Lower leg skin (tissue), 4 donors: ENCODE data around the gene KLHDC9. TPM values are rescaled to one million over a fixed set of nuclear protein-coding genes. Genes with fewer than 3 reads are reported as not detected.

Experiments
- DNase-seq, 2 donors: peaks; one replicate each; pipeline ENCODE4 v3.0.0-alpha.2; 2019; ENCODE audit warnings: low spot score in 2 of 2
- H3K4me3 ChIP-seq: fragments of 200-600 bp; sonication (generic); 2 replicates; pipeline ENCODE4 v1.5.1; 2017; ENCODE audit warnings: mild to moderate bottlenecking, low read depth; ENCODE audit not compliant: poor library complexity, severe bottlenecking
- CTCF ChIP-seq, 3 donors: fragments of 450-650 bp; IDR thresholded peaks; one replicate each; pipeline ENCODE4 v1.5.1; 2016; ENCODE audit warnings: antibody characterized with exemption in 3 of 3, mild to moderate bottlenecking in 3 of 3, moderate library complexity in 2 of 3
- POLR2A ChIP-seq, 2 donors: fragments of 450-650 bp; IDR thresholded peaks; one replicate each; pipeline ENCODE4 v1.6.1; 2016 to 2017; ENCODE audit warnings: antibody characterized with exemption in 2 of 2, mild to moderate bottlenecking in 1 of 2, moderate library complexity in 1 of 2
- WGBS, 2 donors: methylation state at CpG; one replicate each; pipeline ENCODE4 v1.1.5; 2018; 5-methylcytosine and 5-hydroxymethylcytosine counted together
- intact Hi-C: fragments of 100-400 bp; cut with DNase I; formaldehyde crosslinking; loops from one replicate; pipeline ENCODE4 v1.15.0; 2023; ENCODE audit warnings: low total_unique reads
- total RNA-seq, 4 donors: library from RNA; depleted of rRNA; stranded (reverse); fragments of >200 nt; gene quantifications; one replicate each; pipeline ENCODE4 v1.1.0, GENCODE V29; 2016

Gene KLHDC9
- total RNA-seq, 4 donors from 2014 or later: 0.42 to 4.2 (median 1.9) TPM

- intact Hi-C loops: no loop called here
- TF ChIP-seq CTCF (IDR thresholded peaks at IDR 0.05) (no peak), POLR2A (IDR thresholded peaks at IDR 0.05) (no peak)
- no peak for DNase-seq
- no peak overlapping the region for H3K4me3 ChIP-seq
- WGBS, 2 donors: 75 to 84% methylated on average over 1 of the region's 1 CpG
Measured at GRCh38 chr1:161138431-161138830, 40.3 kb downstream of the KLHDC9 start.

- TF ChIP-seq POLR2A (IDR thresholded peaks at IDR 0.05): no peak
- TF ChIP-seq CTCF (IDR thresholded peaks at IDR 0.05): no peak
- 27 to 46% methylated on average over 1 of the region's 1 CpG for whole genome bisulfite sequencing, 2 donors
- intact Hi-C loops: no loop called here
- H3K4me3 ChIP-seq: no peak overlapping the region
- DNase-seq: no peak
Measured at GRCh38 chr1:161139766-161140165, 41.6 kb downstream of the KLHDC9 start.

- DNase-seq: no peak
- H3K4me3 ChIP-seq: no peak overlapping the region
- WGBS, 2 donors: 93 to 96% methylated on average over 29 of the region's 29 CpGs
- no peak for TF ChIP-seq POLR2A (IDR thresholded peaks at IDR 0.05)
- TF ChIP-seq CTCF (IDR thresholded peaks at IDR 0.05): no peak
- intact Hi-C loops: no loop called here
Measured at GRCh38 chr1:161140755-161141400, 42.7 kb downstream of the KLHDC9 start.

GRCh38 chr1:161145832-161146231 is 47.7 kb downstream of the KLHDC9 start:
- 81 to 86% methylated on average over 3 of the region's 3 CpGs for WGBS, 2 donors
- H3K4me3 ChIP-seq: no peak overlapping the region
- intact Hi-C loops: no loop called here
- no peak for TF ChIP-seq POLR2A (IDR thresholded peaks at IDR 0.05)
- no peak for TF ChIP-seq CTCF (IDR thresholded peaks at IDR 0.05)
- peak in 1 of 2 donors; percentile 31 for DNase-seq

Other genes starting within 250 kb of the KLHDC9 start
- under 1 TPM in 3 of 4 donors, not detected in 1; 0.25 to 0.63 (median 0.34) TPM for gene CD244, start 235.5 kb upstream of the KLHDC9 start, total RNA-seq
- gene ITLN1, start 213.2 kb upstream of the KLHDC9 start, total RNA-seq: not detected
- 1 to 10 TPM in 2 of 4 donors, not detected in 2; 1.0 to 1.2 TPM for gene ITLN2, start 143.6 kb upstream of the KLHDC9 start, total RNA-seq
- gene F11R, start 77.2 kb upstream of the KLHDC9 start, total RNA-seq: 100 to 1,000 TPM in 2 of 4 donors, 10 to 100 TPM in 2; 68.4 to 125 (median 97.5) TPM
- 100 to 1,000 TPM in 3 of 4 donors, 10 to 100 TPM in 1; 94.9 to 136 (median 107) TPM for gene TSTD1, start 59.4 kb upstream of the KLHDC9 start, total RNA-seq
- gene USF1, start 52.4 kb upstream of the KLHDC9 start, total RNA-seq: 10 to 100 TPM; 35.3 to 59.4 (median 43.3) TPM
- 10 to 100 TPM in 2 of 4 donors, 1 to 10 TPM in 2; 8.5 to 14.8 (median 9.9) TPM for gene ARHGAP30, start 28.5 kb upstream of the KLHDC9 start, total RNA-seq
- 100 to 1,000 TPM; 176 to 239 (median 208) TPM for gene NECTIN4, start 8.8 kb upstream of the KLHDC9 start, total RNA-seq
- 10 to 100 TPM; 19.3 to 24.7 (median 22.4) TPM for gene PFDN2, start 19.7 kb downstream of the KLHDC9 start, total RNA-seq
- 10 to 100 TPM; 26.6 to 35.8 (median 30.2) TPM for gene NIT1, start 19.7 kb downstream of the KLHDC9 start, total RNA-seq
- gene DEDD, start 34.3 kb downstream of the KLHDC9 start, total RNA-seq: 10 to 100 TPM; 26.6 to 38.2 (median 29.6) TPM
- gene UFC1, start 55.6 kb downstream of the KLHDC9 start, total RNA-seq: 100 to 1,000 TPM in 1 of 4 donors, 10 to 100 TPM in 3; 42.0 to 100 (median 82.5) TPM
- gene USP21, start 61.1 kb downstream of the KLHDC9 start, total RNA-seq: 10 to 100 TPM; 13.7 to 28.8 (median 25.3) TPM
- 10 to 100 TPM; 16.7 to 46.5 (median 24.8) TPM for gene PPOX, start 68.1 kb downstream of the KLHDC9 start, total RNA-seq
- 10 to 100 TPM; 40.9 to 49.9 (median 44.0) TPM for gene B4GALT3, start 79.1 kb downstream of the KLHDC9 start, total RNA-seq
- gene ADAMTS4, start 100.7 kb downstream of the KLHDC9 start, total RNA-seq: 10 to 100 TPM in 1 of 4 donors, 1 to 10 TPM in 2, under 1 TPM in 1; 0.20 to 15.3 (median 4.2) TPM
- 100 to 1,000 TPM in 3 of 4 donors, 10 to 100 TPM in 1; 88.7 to 127 (median 106) TPM for gene NDUFS2, start 104.0 kb downstream of the KLHDC9 start, total RNA-seq
- 10 to 100 TPM in 2 of 4 donors, 1 to 10 TPM in 2; 5.0 to 31.9 (median 17.9) TPM for gene FCER1G, start 116.9 kb downstream of the KLHDC9 start, total RNA-seq
- gene APOA2, start 125.3 kb downstream of the KLHDC9 start, total RNA-seq: not detected
- gene TOMM40L, start 127.7 kb downstream of the KLHDC9 start, total RNA-seq: 10 to 100 TPM in 1 of 4 donors, 1 to 10 TPM in 3; 3.8 to 11.9 (median 7.7) TPM
- gene NR1I3, start 139.8 kb downstream of the KLHDC9 start, total RNA-seq: 1 to 10 TPM in 1 of 4 donors, not detected in 3; 2.1 TPM
- gene PCP4L1, start 160.4 kb downstream of the KLHDC9 start, total RNA-seq: 1 to 10 TPM in 3 of 4 donors, under 1 TPM in 1; 0.80 to 9.1 (median 4.6) TPM
- gene MPZ, start 211.6 kb downstream of the KLHDC9 start, total RNA-seq: 1 to 10 TPM in 3 of 4 donors, under 1 TPM in 1; 0.84 to 8.7 (median 4.5) TPM
- 100 to 1,000 TPM in 1 of 4 donors, 10 to 100 TPM in 3; 20.6 to 107 (median 52.2) TPM for gene SDHC, start 216.0 kb downstream of the KLHDC9 start, total RNA-seq